NCI-H1694 treated with DMSO at 0.1 percent for 48 hours (cell line): Measurements from ENCODE around the gene CACNA1H.
"Not testable (repeated sequence)": the region's sequence is repeated elsewhere in the genome, so short reads cannot be mapped to it uniquely, and the experiment has no call there.

Experiments
- DNase-seq: peaks from one replicate; lab custom pipeline; 2025; lab: John Stamatoyannopoulos, UW

CACNA1H gene

GRCh38 chr16:1265090-1265630 is 112.3 kb downstream of the CACNA1H start:
- DNase-seq, result no peak

- DNase-seq, result no peak
Observed at GRCh38 chr16:1265826-1266225, 112.9 kb downstream of the CACNA1H start.

- DNase-seq, result not testable (repeated sequence)
Observed at GRCh38 chr16:1269418-1269817, 116.5 kb downstream of the CACNA1H start.

- no peak for DNase-seq
Observed at GRCh38 chr16:1271380-1271723, 118.4 kb downstream of the CACNA1H start.
